ENCODE results near the gene CASD1. TPM values are rescaled to one million over a fixed set of nuclear protein-coding genes. Genes with fewer than 3 reads are reported as not detected.

The CASD1 gene
- total RNA-seq, 1 donor from 2014 or later, result 93.5 TPM

DNA sequence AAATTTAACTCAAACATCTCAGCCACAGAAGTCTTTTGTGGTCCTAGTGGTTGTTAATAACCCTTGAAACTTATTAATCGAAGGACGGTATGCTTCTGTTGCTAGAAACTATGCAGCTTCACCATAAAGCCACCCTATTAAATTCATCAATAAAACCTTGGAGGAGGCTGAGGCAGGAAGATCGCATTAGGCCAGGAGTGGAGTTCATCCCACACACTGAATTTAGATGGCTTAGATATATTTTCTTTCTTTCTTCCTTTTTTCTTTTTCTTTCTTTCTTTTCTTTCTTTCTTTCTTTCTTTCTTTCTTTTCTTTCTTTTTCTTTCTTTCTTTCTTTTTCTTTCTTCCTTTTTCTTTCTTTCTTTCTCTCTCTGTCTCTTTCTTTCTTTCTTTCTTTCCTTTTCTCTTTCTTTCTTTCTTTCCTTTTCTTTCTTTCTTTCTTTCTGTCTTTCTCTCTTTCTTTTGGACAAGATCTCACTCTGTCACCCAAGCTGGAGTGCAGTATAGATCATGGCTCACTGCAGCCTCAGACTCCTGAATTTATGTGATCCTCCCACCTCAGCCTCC lies 30.9 kb upstream of the CASD1 start:
- Histone ChIP-seq H2AFZ (replicated peaks) (no peak overlapping the region), H3K4me1 (no peaks in the 10 kb centered on the region), H3K79me2 (ENCODE audit: low read depth) (no peaks in the 10 kb centered on the region), H4K20me1 (ENCODE audit: low read depth) (no peaks in the 10 kb centered on the region), H3K9me3 (ENCODE audit: low read depth) (no peaks in the 10 kb centered on the region), H3K4me3 (no peak overlapping the region), H3F3A (ENCODE audit: low read depth) (no peaks in the 10 kb centered on the region), H3K4me2 (no peak overlapping the region), H3K27me3 (no peaks in the 10 kb centered on the region), H3K36me3 (no peaks in the 10 kb centered on the region), H3K27ac (no peak overlapping the region), H3K9ac (no peak overlapping the region)
- H3K27me3 Mint-ChIP-seq (ENCODE audit: insufficient read depth, low read depth), result no peaks in the 10 kb centered on the region
- no peaks in the 10 kb centered on the region for H3K9me3 Mint-ChIP-seq
- H3K4me3 Mint-ChIP-seq, result no peak overlapping the region
- TF ChIP-seq EZH2 (IDR thresholded peaks at IDR 0.05) (no peak), CTCF (IDR thresholded peaks at IDR 0.05) (no peak), EZH2phosphoT487 (IDR thresholded peaks at IDR 0.05) (no peak)
- DNase-seq (ENCODE audit: low spot score), result no peak
- H3K4me1 Mint-ChIP-seq, result no peaks in the 10 kb centered on the region
- H3K36me3 Mint-ChIP-seq, result no peaks in the 10 kb centered on the region
- H3K27ac Mint-ChIP-seq, result no peak overlapping the region

- Histone ChIP-seq H3K79me2 (ENCODE audit: low read depth) (no peaks in the 10 kb centered on the region), H3K4me3 (no peak overlapping the region), H3F3A (ENCODE audit: low read depth) (no peaks in the 10 kb centered on the region), H3K27ac (no peak overlapping the region), H3K36me3 (no peaks in the 10 kb centered on the region), H3K9me3 (ENCODE audit: low read depth) (no peaks in the 10 kb centered on the region), H3K4me2 (no peak overlapping the region), H2AFZ (replicated peaks) (no peak overlapping the region), H3K9ac (no peak overlapping the region), H4K20me1 (ENCODE audit: low read depth) (no peaks in the 10 kb centered on the region), H3K27me3 (no peaks in the 10 kb centered on the region), H3K4me1 (no peaks in the 10 kb centered on the region)
- no peaks in the 10 kb centered on the region for H3K36me3 Mint-ChIP-seq
- no peaks in the 10 kb centered on the region for H3K27me3 Mint-ChIP-seq (ENCODE audit: insufficient read depth, low read depth)
- H3K4me1 Mint-ChIP-seq, result no peaks in the 10 kb centered on the region
- H3K9me3 Mint-ChIP-seq, result no peaks in the 10 kb centered on the region
- H3K4me3 Mint-ChIP-seq, result no peak overlapping the region
- no peak overlapping the region for H3K27ac Mint-ChIP-seq
- DNase-seq (ENCODE audit: low spot score), result no peak
- no peak for TF ChIP-seq EZH2 (IDR thresholded peaks at IDR 0.05)
- no peak for TF ChIP-seq CTCF (IDR thresholded peaks at IDR 0.05)
- no peak for TF ChIP-seq EZH2phosphoT487 (IDR thresholded peaks at IDR 0.05)
Measured at GRCh38 chr7:94481279-94481678, 28.3 kb upstream of the CASD1 start.

- H3K9me3 ChIP-seq (ENCODE audit: low read depth), result no peaks in the 10 kb centered on the region
- H2AFZ ChIP-seq (replicated peaks), result no peak overlapping the region
- no peak overlapping the region for H3K4me3 ChIP-seq
- no peaks in the 10 kb centered on the region for H3F3A ChIP-seq (ENCODE audit: low read depth)
- no peaks in the 10 kb centered on the region for H3K27me3 ChIP-seq
- Mint-ChIP-seq H3K4me3 (no peak overlapping the region), H3K4me1 (no peaks in the 10 kb centered on the region), H3K27ac (no peak overlapping the region), H3K27me3 (ENCODE audit: insufficient read depth, low read depth) (no peaks in the 10 kb centered on the region), H3K9me3 (no peaks in the 10 kb centered on the region), H3K36me3 (no peaks in the 10 kb centered on the region)
- H3K4me1 ChIP-seq, result no peaks in the 10 kb centered on the region
- no peaks in the 10 kb centered on the region for H4K20me1 ChIP-seq (ENCODE audit: low read depth)
- no peak overlapping the region for H3K4me2 ChIP-seq
- no peak overlapping the region for H3K9ac ChIP-seq
- H3K36me3 ChIP-seq, result no peaks in the 10 kb centered on the region
- no peaks in the 10 kb centered on the region for H3K79me2 ChIP-seq (ENCODE audit: low read depth)
- TF ChIP-seq EZH2 (IDR thresholded peaks at IDR 0.05) (no peak), EZH2phosphoT487 (IDR thresholded peaks at IDR 0.05) (no peak), CTCF (IDR thresholded peaks at IDR 0.05) (no peak)
- no peak overlapping the region for H3K27ac ChIP-seq
- no peak for DNase-seq (ENCODE audit: low spot score)
Measured at GRCh38 chr7:94482796-94483195, 26.8 kb upstream of the CASD1 start.
